Gastrocnemius medialis (tissue), 4 donors: ENCODE data around the gene NT5DC3. TPM values are rescaled to one million over a fixed set of nuclear protein-coding genes. Genes with fewer than 3 reads are reported as not detected.

Experiments used
- ATAC-seq, 2 donors: fragments of 150-250 bp; one replicate each; pipeline ENCODE4 v1.9.1; 2016
- DNase-seq, 2 donors: peaks; one replicate each; pipeline ENCODE4 v3.0.0-alpha.2; 2019
- H3K27ac ChIP-seq, 4 donors: fragments of 200-600 bp; sonication (generic); 1 replicate in 1 of 4; 2 replicates in 3 of 4; pipeline ENCODE4 v1.5.1; 2016 to 2018; ENCODE audit warnings: mild to moderate bottlenecking in 2 of 4, moderate library complexity in 1 of 4
- H3K27me3 ChIP-seq, 3 donors: fragments of 200-600 bp; sonication (generic) in 2 of 3; 1 replicate in 1 of 3; 2 replicates in 2 of 3; pipeline versions ENCODE4 v1.5.1 to v1.6.0; 2016 to 2019; ENCODE audit warnings: mild to moderate bottlenecking in 1 of 3, moderate library complexity in 1 of 3
- H3K36me3 ChIP-seq, 2 donors: fragments of 200-600 bp; sonication (generic) in 1 of 2; one replicate each; pipeline ENCODE4 v1.5.1; 2017 to 2018
- H3K4me1 ChIP-seq, 2 donors: fragments of 200-600 bp; sonication (generic) in 1 of 2; one replicate each; pipeline ENCODE4 v1.5.1; 2016 to 2017; ENCODE audit warnings: mild to moderate bottlenecking in 2 of 2
- H3K4me3 ChIP-seq, 4 donors: fragments of 200-600 bp; sonication (generic) in 3 of 4; 1 replicate in 1 of 4; 2 replicates in 3 of 4; pipeline ENCODE4 v1.5.1; 2016 to 2019; ENCODE audit warnings: mild to moderate bottlenecking in 2 of 4
- H3K9me3 ChIP-seq, 3 donors: fragments of 200-600 bp; sonication (generic) in 2 of 3; 1 replicate in 1 of 3; 2 replicates in 2 of 3; pipeline ENCODE4 v1.5.1; 2016 to 2019
- POLR2A ChIP-seq, 2 donors: fragments of 450-650 bp; IDR thresholded peaks; one replicate each; pipeline ENCODE4 v1.6.1; 2017; ENCODE audit warnings: antibody characterized with exemption in 2 of 2, mild to moderate bottlenecking in 2 of 2, moderate library complexity in 2 of 2
- in situ Hi-C, 4 donors: fragments of 200-750 bp; cut with MboI; loops; one replicate each; pipeline versions ENCODE4 v1.15.0 to v1.8.0; 2017; ENCODE audit warnings: low sequenced_read_pairs in 4 of 4
- intact Hi-C: fragments of 100-400 bp; cut with DNase I; formaldehyde crosslinking; loops from one replicate; pipeline ENCODE4 v1.15.1; 2023; ENCODE audit warnings: low total_unique reads
- total RNA-seq, 4 donors: library from RNA; depleted of rRNA; stranded (reverse); fragments of >200 nt; gene quantifications; one replicate each; pipeline versions ENCODE4 v1.1.0 to v1.2.3, GENCODE V29; 2016
- TF ChIP-seq, protein P1 (sequence below), 5 experiments: fragments of 450-650 bp in 3 of 5; fragments of 200-600 bp in 2 of 5; sonication (generic) in 2 of 5; IDR thresholded peaks in 4 of 5; conservative IDR thresholded peaks in 1 of 5; 1 replicate in 4 of 5; 2 replicates in 1 of 5; pipeline ENCODE4 v1.5.1; 2016 to 2019; ENCODE audit warnings: antibody characterized with exemption in 5 of 5, mild to moderate bottlenecking in 3 of 5, moderate library complexity in 3 of 5

The NT5DC3 gene
- total RNA-seq, 4 donors from 2014 or later: 8.8 to 18.7 (median 13.9) TPM

DNA sequence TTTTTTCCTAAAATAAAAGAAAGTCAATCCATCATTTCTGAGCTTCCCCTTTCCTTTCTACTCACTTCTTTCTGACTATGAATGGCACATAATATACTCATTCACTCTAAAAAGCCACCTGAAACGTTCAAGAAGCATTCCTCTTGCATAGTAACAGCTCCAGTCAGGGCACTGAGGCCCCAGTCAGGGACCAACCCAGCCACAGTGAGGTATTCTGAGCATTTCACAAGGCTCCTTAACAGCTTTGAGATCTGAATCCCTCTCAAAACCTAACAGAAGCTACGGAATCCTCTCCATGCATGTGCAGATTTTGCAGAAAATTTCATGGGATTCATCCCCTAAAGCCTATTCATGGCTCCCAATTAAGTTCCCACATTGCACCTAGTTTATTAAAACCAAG, 23.2 kb downstream of the NT5DC3 start:
- ATAC-seq (no peak), DNase-seq (no peak)
- no peaks in the 10 kb centered on the region for H3K27me3 ChIP-seq
- H3K36me3 ChIP-seq: no peaks in the 10 kb centered on the region
- intact Hi-C loops (no loop called here), in situ Hi-C loops (no loop called here)
- TF ChIP-seq POLR2A (IDR thresholded peaks at IDR 0.05): no peak
- TF ChIP-seq, protein P1, sequence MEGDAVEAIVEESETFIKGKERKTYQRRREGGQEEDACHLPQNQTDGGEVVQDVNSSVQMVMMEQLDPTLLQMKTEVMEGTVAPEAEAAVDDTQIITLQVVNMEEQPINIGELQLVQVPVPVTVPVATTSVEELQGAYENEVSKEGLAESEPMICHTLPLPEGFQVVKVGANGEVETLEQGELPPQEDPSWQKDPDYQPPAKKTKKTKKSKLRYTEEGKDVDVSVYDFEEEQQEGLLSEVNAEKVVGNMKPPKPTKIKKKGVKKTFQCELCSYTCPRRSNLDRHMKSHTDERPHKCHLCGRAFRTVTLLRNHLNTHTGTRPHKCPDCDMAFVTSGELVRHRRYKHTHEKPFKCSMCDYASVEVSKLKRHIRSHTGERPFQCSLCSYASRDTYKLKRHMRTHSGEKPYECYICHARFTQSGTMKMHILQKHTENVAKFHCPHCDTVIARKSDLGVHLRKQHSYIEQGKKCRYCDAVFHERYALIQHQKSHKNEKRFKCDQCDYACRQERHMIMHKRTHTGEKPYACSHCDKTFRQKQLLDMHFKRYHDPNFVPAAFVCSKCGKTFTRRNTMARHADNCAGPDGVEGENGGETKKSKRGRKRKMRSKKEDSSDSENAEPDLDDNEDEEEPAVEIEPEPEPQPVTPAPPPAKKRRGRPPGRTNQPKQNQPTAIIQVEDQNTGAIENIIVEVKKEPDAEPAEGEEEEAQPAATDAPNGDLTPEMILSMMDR (IDR thresholded peaks at IDR 0.05 in 4 of 5, conservative IDR thresholded peaks at IDR 0.05 in 1 of 5): no peak
- no peaks in the 10 kb centered on the region for H3K9me3 ChIP-seq
- no peak overlapping the region for H3K4me3 ChIP-seq
- H3K27ac ChIP-seq: no peak overlapping the region
- H3K4me1 ChIP-seq: peaks cover 10 to 20% of the 10 kb centered on the region in 2 donors

DNA sequence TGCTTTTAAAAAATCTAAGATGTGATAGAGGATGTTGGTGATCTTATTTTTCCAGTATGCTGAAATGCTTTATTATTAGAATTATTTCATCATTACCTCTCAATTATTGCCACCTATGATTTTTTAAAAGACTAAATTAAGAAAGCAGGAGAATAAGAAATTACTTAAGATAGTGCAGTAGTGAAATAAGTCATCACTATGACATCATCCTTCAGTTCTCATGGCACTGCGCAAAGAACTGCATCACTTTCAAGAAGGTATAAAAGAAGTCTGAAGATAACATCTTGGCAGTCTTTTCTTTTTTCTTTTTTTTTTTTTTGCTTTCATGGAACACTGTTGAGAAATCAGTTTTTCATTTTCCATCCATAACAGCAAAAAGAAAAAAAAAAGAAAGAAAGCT, 24.4 kb downstream of the NT5DC3 start:
- in situ Hi-C loops (no loop called here), intact Hi-C loops (no loop called here)
- no peaks in the 10 kb centered on the region for H3K36me3 ChIP-seq
- TF ChIP-seq, protein P1 (IDR thresholded peaks at IDR 0.05 in 4 of 5, conservative IDR thresholded peaks at IDR 0.05 in 1 of 5): no peak
- TF ChIP-seq POLR2A (IDR thresholded peaks at IDR 0.05): no peak
- peaks cover 4 to 13% of the 10 kb centered on the region in 2 donors for H3K4me1 ChIP-seq
- ATAC-seq (no peak), DNase-seq (no peak)
- H3K9me3 ChIP-seq: no peaks in the 10 kb centered on the region
- H3K27me3 ChIP-seq: no peaks in the 10 kb centered on the region
- H3K27ac ChIP-seq: no peak overlapping the region
- no peak overlapping the region for H3K4me3 ChIP-seq

DNA sequence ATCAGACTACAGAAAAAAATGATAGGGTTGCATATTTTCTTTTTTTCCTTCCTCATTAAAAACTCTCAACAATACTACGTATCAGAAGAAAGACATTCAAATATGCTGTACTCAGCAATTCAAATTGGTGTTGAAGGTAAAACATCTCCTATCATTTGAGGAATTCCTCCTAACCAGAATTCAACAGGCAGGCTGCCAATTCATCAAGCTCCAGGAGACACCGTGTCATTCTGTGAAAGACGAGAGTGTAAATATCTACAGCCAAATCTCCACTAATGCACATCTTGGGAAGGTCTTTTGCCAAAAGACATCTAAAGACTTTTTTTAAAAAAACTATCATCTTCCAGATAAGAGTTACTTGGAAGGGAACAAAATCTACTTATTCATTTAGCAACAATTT, 26.6 kb downstream of the NT5DC3 start:
- Histone ChIP-seq H3K4me3 (no peak overlapping the region), H3K27ac (no peak overlapping the region), H3K4me1 (peaks cover 4 to 13% of the 10 kb centered on the region in 2 donors), H3K9me3 (no peaks in the 10 kb centered on the region), H3K36me3 (no peaks in the 10 kb centered on the region), H3K27me3 (no peaks in the 10 kb centered on the region)
- DNase-seq (no peak), ATAC-seq (no peak)
- TF ChIP-seq, protein P1 (IDR thresholded peaks at IDR 0.05 in 4 of 5, conservative IDR thresholded peaks at IDR 0.05 in 1 of 5): no peak
- TF ChIP-seq POLR2A (IDR thresholded peaks at IDR 0.05): no peak
- in situ Hi-C loops (no loop called here), intact Hi-C loops (no loop called here)

DNA sequence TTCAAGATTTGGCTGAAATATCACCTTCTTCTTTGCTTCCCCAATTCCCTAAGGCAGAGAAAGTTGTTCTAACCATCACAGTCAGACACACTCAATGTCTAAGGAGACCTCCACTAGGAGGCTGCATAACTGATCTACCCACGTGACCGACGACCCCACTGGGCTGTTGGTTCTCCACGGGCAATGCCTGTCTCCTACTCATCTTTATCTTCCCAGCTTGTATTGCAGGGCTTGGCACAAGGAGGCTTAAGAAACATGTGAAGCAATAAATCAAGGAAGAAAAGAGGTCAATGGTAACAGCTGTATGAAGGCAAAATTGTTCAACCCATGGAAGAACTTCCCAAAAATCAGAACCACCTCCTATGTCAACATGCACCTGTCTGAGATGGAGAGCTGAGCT, 27.1 kb downstream of the NT5DC3 start:
- peak; percentile 41 to 53 for ATAC-seq
- DNase-seq: no peak
- Histone ChIP-seq H3K4me1 (peaks cover 4 to 9% of the 10 kb centered on the region in 2 donors), H3K27me3 (no peaks in the 10 kb centered on the region), H3K9me3 (no peaks in the 10 kb centered on the region), H3K27ac (no peak overlapping the region), H3K4me3 (no peak overlapping the region), H3K36me3 (no peaks in the 10 kb centered on the region)
- TF ChIP-seq POLR2A (IDR thresholded peaks at IDR 0.05): no peak
- TF ChIP-seq, protein P1 (IDR thresholded peaks at IDR 0.05 in 4 of 5, conservative IDR thresholded peaks at IDR 0.05 in 1 of 5): no peak
- in situ Hi-C loops (no loop called here), intact Hi-C loops (no loop called here)

DNA sequence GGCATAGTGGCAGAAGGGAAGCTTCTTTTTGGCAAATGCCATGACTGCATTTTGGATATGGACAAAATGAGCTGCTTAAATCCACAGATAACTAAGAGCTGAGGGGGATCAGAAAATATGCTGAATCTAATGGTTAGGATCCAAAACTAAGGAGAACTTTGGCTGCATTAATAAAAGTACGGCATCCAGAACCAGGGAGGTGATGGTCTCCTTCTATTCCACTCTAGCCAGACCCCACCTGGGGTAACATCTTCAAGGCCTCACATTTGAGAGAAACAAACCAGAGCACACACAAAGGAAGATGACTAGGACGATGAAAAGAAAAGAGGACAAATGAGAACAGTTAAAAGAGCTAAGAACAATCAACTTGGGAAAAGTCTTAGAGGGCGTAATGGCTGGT, 27.6 kb downstream of the NT5DC3 start:
- Histone ChIP-seq H3K27me3 (no peaks in the 10 kb centered on the region), H3K4me1 (peaks cover 4 to 8% of the 10 kb centered on the region in 2 donors), H3K4me3 (no peak overlapping the region), H3K27ac (no peak overlapping the region), H3K9me3 (no peaks in the 10 kb centered on the region), H3K36me3 (no peaks in the 10 kb centered on the region)
- TF ChIP-seq, protein P1 (IDR thresholded peaks at IDR 0.05 in 4 of 5, conservative IDR thresholded peaks at IDR 0.05 in 1 of 5): no peak
- no peak for TF ChIP-seq POLR2A (IDR thresholded peaks at IDR 0.05)
- no peak for ATAC-seq
- intact Hi-C loops: no loop called here
- no peak for DNase-seq
- in situ Hi-C loops: no loop called here
